Measurements from ENCODE around the gene RNF114. TPM values are rescaled to one million over a fixed set of nuclear protein-coding genes. Genes with fewer than 3 reads are reported as not detected.

RNF114 gene
- total and polyA plus RNA-seq, 10 of the 15 experiments (the other 5 are each of a cell fraction or from before 2014, with no cell fraction given): 28.0 to 82.3 (median 47.2) TPM

- in situ Hi-C loops (cut with MboI) (loop anchor here (5.0 kb wide), 1 partner anchor 317 kb away; no protein-coding TSS in a partner anchor), intact Hi-C loops (cut with micrococcal nuclease; ENCODE audit: unreplicated experiment) (loop anchor here (2.0 kb wide), 2 partner anchors 318 to 386 kb away; no protein-coding TSS in a partner anchor)
- POLR2A ChIA-PET: interaction anchor here (0.7 kb wide), 1 partner anchor 495 kb away, joined by 4 read pairs; no protein-coding TSS in a partner anchor
- DNase-seq (ENCODE audit: low read depth, low spot score) (no peak), ATAC-seq (no peak), FAIRE-seq (no peak)
- H3K9ac ChIP-seq (ENCODE audit: control insufficient read depth, insufficient read depth, low read length): no peak overlapping the region
- no peaks in the 10 kb centered on the region for H3K27me3 ChIP-seq (replicated peaks in 1 of 2; ENCODE audit: control insufficient read depth in 2 of 2, insufficient read depth in 2 of 2, low read length in 1 of 2)
- no peak overlapping the region for H3K27ac ChIP-seq (ENCODE audit: control insufficient read depth, insufficient read depth)
- no peak overlapping the region for H3K4me3 ChIP-seq
- H3K4me2 ChIP-seq (ENCODE audit: control insufficient read depth, insufficient read depth): no peak overlapping the region
- WGBS (ENCODE audit: insufficient coverage, insufficient replicate concordance, low lambda C conversion rate, missing lambda C conversion rate): 1% methylated on average over 4 of the region's 4 CpGs
- SMC1A ChIA-PET (ENCODE audit: uncharacterized antibody, unreplicated experiment): interaction anchor here (1.4 kb wide), 1 partner anchor 13 kb away, joined by 4 read pairs; no protein-coding TSS in a partner anchor
- H3K79me2 ChIP-seq (ENCODE audit: control insufficient read depth, insufficient read depth, low read length): no peaks in the 10 kb centered on the region
- no peaks in the 10 kb centered on the region for H3K4me1 ChIP-seq (ENCODE audit: control insufficient read depth, insufficient read depth, low read length)
- CTCF ChIA-PET: interaction anchor here (0.8 to 3.9 kb wide), 5 partner anchors 9 to 388 kb away, joined by 3 to 18 read pairs (median 4); no protein-coding TSS in a partner anchor
- no peaks in the 10 kb centered on the region for H3K36me3 ChIP-seq (ENCODE audit: control insufficient read depth in 2 of 2, insufficient read depth in 2 of 2, low read length in 1 of 2)
- H3K9me3 ChIP-seq (replicated peaks; ENCODE audit: control insufficient read depth, insufficient read depth, low read length): no peaks in the 10 kb centered on the region
- no TSS peak for BruUV-seq (replicated peaks)
- H2AFZ ChIP-seq (ENCODE audit: control insufficient read depth, low read depth, low read length): no peak overlapping the region
- RAD21 ChIA-PET (ENCODE audit: unreplicated experiment): no interaction called here
- TF ChIP-seq YBX1 (IDR thresholded peaks at IDR 0.05): no peak
- TF ChIP-seq LARP7 (IDR thresholded peaks at IDR 0.05): no peak
- TF ChIP-seq SP1 (IDR thresholded peaks at IDR 0.05; ENCODE audit: low read depth, low read length): no peak
- TF ChIP-seq MTA2 (IDR thresholded peaks at IDR 0.05; ENCODE audit: low read depth): no peak
- TF ChIP-seq SIX5 (IDR thresholded peaks at IDR 0.05; ENCODE audit: low read depth, low read length, severe bottlenecking): no peak
- no peak for TF ChIP-seq PML (IDR thresholded peaks at IDR 0.05; ENCODE audit: low read length)
- TF ChIP-seq ZNF592 (IDR thresholded peaks at IDR 0.05): no peak
- TF ChIP-seq RAD51 (IDR thresholded peaks at IDR 0.05): no peak
- no peak for TF ChIP-seq SKIL (IDR thresholded peaks at IDR 0.05; ENCODE audit: low read depth, poor library complexity, severe bottlenecking)
- no peak for TF ChIP-seq BACH1 (IDR thresholded peaks at IDR 0.05; ENCODE audit: borderline replicate concordance)
- TF ChIP-seq EGR1 (IDR thresholded peaks at IDR 0.05; ENCODE audit: borderline replicate concordance in 1 of 2, low read depth in 2 of 2, low read length in 2 of 2): no peak
- TF ChIP-seq PAX8 (IDR thresholded peaks at IDR 0.05): no peak
- no peak for TF ChIP-seq SREBF2 (IDR thresholded peaks at IDR 0.05; ENCODE audit: low read length)
- TF ChIP-seq RELA (IDR thresholded peaks at IDR 0.05; ENCODE audit: borderline replicate concordance, partially characterized antibody): no peak
- no peak for TF ChIP-seq CTCF (IDR thresholded peaks at IDR 0.05 in 2 of 3, conservative IDR thresholded peaks at IDR 0.05 in 1 of 3; ENCODE audit: control insufficient read depth in 2 of 3, extremely low read depth in 1 of 3, insufficient read depth in 1 of 3, low read depth in 3 of 3, low read length in 3 of 3)
- no peak for TF ChIP-seq KLF5 (IDR thresholded peaks at IDR 0.05; ENCODE audit: partially characterized antibody)
- no peak for TF ChIP-seq MEF2A (IDR thresholded peaks at IDR 0.05; ENCODE audit: insufficient read depth, low read depth, low read length)
- TF ChIP-seq HCFC1 (IDR thresholded peaks at IDR 0.05; ENCODE audit: low read length): no peak
- TF ChIP-seq KDM1A (IDR thresholded peaks at IDR 0.05; ENCODE audit: borderline replicate concordance): no peak
- no peaks in the 10 kb centered on the region for H4K20me1 ChIP-seq (ENCODE audit: control insufficient read depth, insufficient read depth)
Measured at GRCh38 chr20:49929142-49929494, 7.1 kb upstream of the RNF114 start.

Data from GM12878 (cell line).